GM18873 (cell line): ENCODE measurements around the gene RPL34.
"Not testable (repeated sequence)": the region's sequence is repeated elsewhere in the genome, so short reads cannot be mapped to it uniquely, and the experiment has no call there.

Source experiments
- ATAC-seq: cut with Tn5 transposase; IDR thresholded peaks from one replicate; pipeline ENCODE4 v1.9.1; 2021; ENCODE audit warnings: mild to moderate bottlenecking, moderate library complexity, moderate number of reproducible peaks; ENCODE audit not compliant: unreplicated experiment, low FRiP score

RPL34 gene

GRCh38 chr4:108620101-108620932 is at the start of gene RPL34:
Gene RPL34 (plus strand): TSS chr4:108620576. CDS start chr4:108621960, 1,384 bp downstream.
- peak; percentile 100 for ATAC-seq

GRCh38 chr4:108570993-108571569 is 49.3 kb upstream of the RPL34 start:
- ATAC-seq: no peak

GRCh38 chr4:108574402-108574801 is 46.0 kb upstream of the RPL34 start:
- no peak for ATAC-seq

GRCh38 chr4:108581083-108581482 is 39.3 kb upstream of the RPL34 start:
- no peak for ATAC-seq

- no peak for ATAC-seq
Measured at GRCh38 chr4:108586778-108587177, 33.6 kb upstream of the RPL34 start.

GRCh38 chr4:108588878-108589277 is 31.5 kb upstream of the RPL34 start:
- ATAC-seq: no peak

GRCh38 chr4:108589961-108590360 is 30.4 kb upstream of the RPL34 start:
- ATAC-seq: no peak

- no peak for ATAC-seq
Measured at GRCh38 chr4:108590776-108591175, 29.6 kb upstream of the RPL34 start.

- no peak for ATAC-seq
Measured at GRCh38 chr4:108592674-108592986, 27.7 kb upstream of the RPL34 start.

- not testable (repeated sequence) for ATAC-seq
Measured at GRCh38 chr4:108594296-108594695, 26.1 kb upstream of the RPL34 start.

- no peak for ATAC-seq
Measured at GRCh38 chr4:108596344-108596743, 24.0 kb upstream of the RPL34 start.

GRCh38 chr4:108601106-108601505 is 19.3 kb upstream of the RPL34 start:
- no peak for ATAC-seq

GRCh38 chr4:108601532-108601931 is 18.8 kb upstream of the RPL34 start:
- no peak for ATAC-seq

GRCh38 chr4:108602163-108602562 is 18.2 kb upstream of the RPL34 start:
- ATAC-seq: no peak

GRCh38 chr4:108607079-108607815 is 13.1 kb upstream of the RPL34 start:
- ATAC-seq: no peak

GRCh38 chr4:108611365-108611764 is 9.0 kb upstream of the RPL34 start:
- no peak for ATAC-seq

GRCh38 chr4:108612365-108612764 is 8.0 kb upstream of the RPL34 start:
- no peak for ATAC-seq

- ATAC-seq: no peak
Measured at GRCh38 chr4:108619372-108620100, 840 bp upstream of the RPL34 start.

- ATAC-seq: no peak
Measured at GRCh38 chr4:108620933-108621905, 843 bp downstream of the RPL34 start.

GRCh38 chr4:108622022-108622421 is 1.6 kb downstream of the RPL34 start:
- ATAC-seq: no peak
